ENCODE results near the gene NBPF26. TPM values are rescaled to one million over a fixed set of nuclear protein-coding genes. Genes with fewer than 3 reads are reported as not detected.
"Not testable (repeated sequence)": the region's sequence is repeated elsewhere in the genome, so short reads cannot be mapped to it uniquely, and the experiment has no call there.

NBPF26 gene
- total RNA-seq (2016; rRNA removed; fragmentation: Illumina TruSeq; extraction: Trizol) (3.9 and 6.4 TPM in 2 replicates), polyA plus RNA-seq (2011; rRNA removed) (5.3 and 6.3 TPM in 2 replicates), polyA minus RNA-seq (2011; rRNA and poly(A)+ RNA removed; ENCODE audit: low replicate concordance) (7.6 and 20.9 TPM in 2 replicates), Bru-seq, nascent RNA (percentile 52 among the genes with signal in this experiment), BruChase-seq, experiment 1, labeled RNA remaining after a 6-hour chase (percentile 48 among the genes with signal in this experiment), BruChase-seq, experiment 2, labeled RNA remaining after a 2-hour chase (percentile 47 among the genes with signal in this experiment)
- 1.5 and 2.3 TPM in 2 replicates for total RNA-seq (2016; cell fraction: cytosol; rRNA removed; fragmentation: Illumina TruSeq; extraction: Trizol; ENCODE audit: low read depth)
- total RNA-seq (2016; cell fraction: insoluble cytoplasmic fraction; rRNA removed; fragmentation: Illumina TruSeq; extraction: Trizol): 4.0 and 5.5 TPM in 2 replicates
- total RNA-seq (2016; cell fraction: membrane; rRNA removed; fragmentation: Illumina TruSeq; extraction: Trizol): 2.3 and 2.5 TPM in 2 replicates
- total RNA-seq (2016; cell fraction: nucleus; rRNA removed; fragmentation: Illumina TruSeq; extraction: Trizol): 9.5 and 10.5 TPM in 2 replicates
- polyA plus RNA-seq (2011; cell fraction: cytosol; rRNA removed): 2.4 and 3.7 TPM in 2 replicates
- 11.4 and 13.2 TPM in 2 replicates for polyA plus RNA-seq (2011; cell fraction: nucleus; rRNA removed)
- polyA plus RNA-seq (2012): 4.5 and 5.1 TPM in 2 replicates
- 0.15 and 0.25 TPM in 2 replicates for polyA plus RNA-seq (2016; cell fraction: cytosol; fragmentation: Illumina TruSeq; extraction: Trizol; ENCODE audit: low read depth)
- polyA plus RNA-seq (2016; cell fraction: insoluble cytoplasmic fraction; fragmentation: Illumina TruSeq; extraction: Trizol; ENCODE audit: low read depth): 2.0 and 2.2 TPM in 2 replicates
- polyA plus RNA-seq (2016; cell fraction: membrane; fragmentation: Illumina TruSeq; extraction: Trizol; ENCODE audit: low read depth): 0.38 and 0.56 TPM in 2 replicates
- polyA plus RNA-seq (2016; cell fraction: nucleus; fragmentation: Illumina TruSeq; extraction: Trizol; ENCODE audit: insufficient read depth, low read depth): 9.7 and 13.4 TPM in 2 replicates
- polyA minus RNA-seq (2011; cell fraction: cytosol; rRNA and poly(A)+ RNA removed): 5.0 TPM in 2 replicates
- polyA minus RNA-seq (2011; cell fraction: nucleus; rRNA and poly(A)+ RNA removed): 22.8 and 28.3 TPM in 2 replicates
- long read RNA-seq, experiment 1, partial matches to known transcripts: 0 of 1 reads
- long read RNA-seq, experiment 1, other reads (novel, unspliced or antisense): 1 of 1 reads
- long read RNA-seq, experiment 2, partial matches to known transcripts: 1 of 1 reads
- long read RNA-seq, experiment 2, other reads (novel, unspliced or antisense): 0 of 1 reads

DNA sequence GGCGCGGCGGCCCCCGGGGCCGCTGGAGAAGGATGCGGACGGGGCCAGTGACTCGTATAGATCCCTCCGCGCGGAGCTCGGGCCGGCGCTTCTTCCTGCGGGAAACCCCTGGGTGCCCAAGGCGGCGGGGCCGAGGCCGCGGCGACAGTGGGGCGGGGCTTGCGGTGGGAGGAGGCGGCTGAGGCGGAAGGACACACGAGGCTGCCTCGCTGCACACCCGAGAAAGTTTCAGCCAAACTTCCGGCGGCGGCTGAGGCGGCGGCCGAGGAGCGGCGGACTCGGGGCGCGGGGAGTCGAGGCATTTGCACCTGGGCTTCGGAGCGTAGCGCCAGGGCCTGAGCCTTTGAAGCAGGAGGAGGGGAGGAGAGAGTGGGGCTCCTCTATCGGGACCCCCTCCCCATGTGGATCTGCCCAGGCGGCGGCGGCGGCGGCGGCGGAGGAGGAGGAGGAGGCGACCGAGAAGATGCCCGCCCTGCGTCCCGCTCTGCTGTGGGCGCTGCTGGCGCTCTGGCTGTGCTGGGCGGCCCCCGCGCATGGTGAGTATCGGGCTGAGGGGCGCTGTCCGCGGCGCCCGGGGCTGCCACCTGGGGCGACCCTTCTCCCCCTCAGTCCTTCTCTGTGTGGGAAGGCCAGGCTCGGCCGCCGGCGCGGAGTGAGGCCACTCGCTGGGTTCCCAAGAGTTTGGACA is at the start of gene NBPF26:
Gene NBPF26, plus strand, starts transcription at position 231 of the 688 bp plus-strand sequence.
- H3K4me3 ChIP-seq (replicated peaks in 1 of 3; ENCODE audit: insufficient read depth in 1 of 3, low read depth in 2 of 3, low read length in 3 of 3): peak within 1 kb of the TSS; percentile 54 to 69 (median 67); a peak in 4 of 6 replicates
- POLR2A ChIA-PET: not testable (repeated sequence)

More for the DNA sequence above, at the start of gene NBPF26:
- in situ Hi-C loops (cut with HindIII; ENCODE audit: extremely low pct_ligation_motif_present, low pct_unique_long_range_greater_than_20kb); H3K9me3 ChIP-seq (ENCODE audit: low read length); intact Hi-C loops (cut with micrococcal nuclease; ENCODE audit: unreplicated experiment); H2AFZ ChIP-seq (ENCODE audit: low read length); FAIRE-seq; H3K36me3 ChIP-seq (replicated peaks in 1 of 2; ENCODE audit: control insufficient read depth in 1 of 2, insufficient read depth in 2 of 2, low read length in 2 of 2); H3K4me1 ChIP-seq (ENCODE audit: insufficient read depth, low read length); H4K20me1 ChIP-seq (ENCODE audit: insufficient read depth, low read length); H3K27me3 ChIP-seq (ENCODE audit: control insufficient read depth in 1 of 2, insufficient read depth in 2 of 2, low read length in 2 of 2); BruUV-seq (replicated peaks); H3K9ac ChIP-seq (ENCODE audit: insufficient read depth, low read depth, low read length); CTCF ChIA-PET (ENCODE audit: low intra/inter-chr PET ratio, low total read pairs); H3K79me2 ChIP-seq (ENCODE audit: insufficient read depth, low read length); H3K27ac ChIP-seq (ENCODE audit: extremely low read length, insufficient read depth, low read length): not testable (repeated sequence)
- TF ChIP-seq, protein P1, sequence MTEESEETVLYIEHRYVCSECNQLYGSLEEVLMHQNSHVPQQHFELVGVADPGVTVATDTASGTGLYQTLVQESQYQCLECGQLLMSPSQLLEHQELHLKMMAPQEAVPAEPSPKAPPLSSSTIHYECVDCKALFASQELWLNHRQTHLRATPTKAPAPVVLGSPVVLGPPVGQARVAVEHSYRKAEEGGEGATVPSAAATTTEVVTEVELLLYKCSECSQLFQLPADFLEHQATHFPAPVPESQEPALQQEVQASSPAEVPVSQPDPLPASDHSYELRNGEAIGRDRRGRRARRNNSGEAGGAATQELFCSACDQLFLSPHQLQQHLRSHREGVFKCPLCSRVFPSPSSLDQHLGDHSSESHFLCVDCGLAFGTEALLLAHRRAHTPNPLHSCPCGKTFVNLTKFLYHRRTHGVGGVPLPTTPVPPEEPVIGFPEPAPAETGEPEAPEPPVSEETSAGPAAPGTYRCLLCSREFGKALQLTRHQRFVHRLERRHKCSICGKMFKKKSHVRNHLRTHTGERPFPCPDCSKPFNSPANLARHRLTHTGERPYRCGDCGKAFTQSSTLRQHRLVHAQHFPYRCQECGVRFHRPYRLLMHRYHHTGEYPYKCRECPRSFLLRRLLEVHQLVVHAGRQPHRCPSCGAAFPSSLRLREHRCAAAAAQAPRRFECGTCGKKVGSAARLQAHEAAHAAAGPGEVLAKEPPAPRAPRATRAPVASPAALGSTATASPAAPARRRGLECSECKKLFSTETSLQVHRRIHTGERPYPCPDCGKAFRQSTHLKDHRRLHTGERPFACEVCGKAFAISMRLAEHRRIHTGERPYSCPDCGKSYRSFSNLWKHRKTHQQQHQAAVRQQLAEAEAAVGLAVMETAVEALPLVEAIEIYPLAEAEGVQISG (CRISPR knock-in tag; IDR thresholded peaks at IDR 0.05): peak; percentile 14; the same call in 1 of the 2 replicates
- TF ChIP-seq GABPB1 (CRISPR knock-in tag; IDR thresholded peaks at IDR 0.05): peak; percentile 52
- TF ChIP-seq KDM2A (CRISPR knock-in tag; IDR thresholded peaks at IDR 0.05; ENCODE audit: borderline replicate concordance, low read depth): peak; percentile 59; the same call in 1 of the 2 replicates
- TF ChIP-seq SAP130 (CRISPR knock-in tag; IDR thresholded peaks at IDR 0.05; ENCODE audit: low read depth): 0 out of 2 replicates have a peak, but pooled peaks have one; percentile 11
- 0 out of 2 replicates have a peak, but pooled peaks have one; percentile 34 for TF ChIP-seq DMAP1 (CRISPR knock-in tag; IDR thresholded peaks at IDR 0.05)
- peak; percentile 51; the same call in 1 of the 2 replicates for TF ChIP-seq CHD2 (IDR thresholded peaks at IDR 0.05; ENCODE audit: low read depth, low read length)
- TF ChIP-seq HOXA3 (CRISPR knock-in tag; IDR thresholded peaks at IDR 0.05): 0 out of 2 replicates have a peak, but pooled peaks have one; percentile 19
- TF ChIP-seq, protein P2, sequence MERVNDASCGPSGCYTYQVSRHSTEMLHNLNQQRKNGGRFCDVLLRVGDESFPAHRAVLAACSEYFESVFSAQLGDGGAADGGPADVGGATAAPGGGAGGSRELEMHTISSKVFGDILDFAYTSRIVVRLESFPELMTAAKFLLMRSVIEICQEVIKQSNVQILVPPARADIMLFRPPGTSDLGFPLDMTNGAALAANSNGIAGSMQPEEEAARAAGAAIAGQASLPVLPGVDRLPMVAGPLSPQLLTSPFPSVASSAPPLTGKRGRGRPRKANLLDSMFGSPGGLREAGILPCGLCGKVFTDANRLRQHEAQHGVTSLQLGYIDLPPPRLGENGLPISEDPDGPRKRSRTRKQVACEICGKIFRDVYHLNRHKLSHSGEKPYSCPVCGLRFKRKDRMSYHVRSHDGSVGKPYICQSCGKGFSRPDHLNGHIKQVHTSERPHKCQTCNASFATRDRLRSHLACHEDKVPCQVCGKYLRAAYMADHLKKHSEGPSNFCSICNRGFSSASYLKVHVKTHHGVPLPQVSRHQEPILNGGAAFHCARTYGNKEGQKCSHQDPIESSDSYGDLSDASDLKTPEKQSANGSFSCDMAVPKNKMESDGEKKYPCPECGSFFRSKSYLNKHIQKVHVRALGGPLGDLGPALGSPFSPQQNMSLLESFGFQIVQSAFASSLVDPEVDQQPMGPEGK (CRISPR knock-in tag; IDR thresholded peaks at IDR 0.05): 0 out of 2 replicates have a peak, but pooled peaks have one; percentile 43
- peak; percentile 37; the same call in 1 of the 2 replicates for TF ChIP-seq YEATS4 (CRISPR knock-in tag; IDR thresholded peaks at IDR 0.05; ENCODE audit: borderline replicate concordance)
- peak; percentile 54 for TF ChIP-seq HNRNPLL (IDR thresholded peaks at IDR 0.05; ENCODE audit: low read depth, low read length, poor library complexity, severe bottlenecking)
- peak; percentile 34; the same call in 1 of the 2 replicates for TF ChIP-seq ZFY (CRISPR knock-in tag; IDR thresholded peaks at IDR 0.05)
- H3K4me2 ChIP-seq (ENCODE audit: low read depth, low read length): peak within 1 kb of the TSS; percentile 45
- ATAC-seq: peak; percentile 95
- WGBS (ENCODE audit: low lambda C conversion rate): no CpG with 5 or more reads among the region's 74 CpGs
- peak; percentile 36 for DNase-seq (ENCODE audit: low spot score)

Measured in HepG2 (cell line).